Stimulated activated effector memory CD8-positive, alpha-beta T cell treated with anti-CD3 and anti-CD28 coated beads, Interleukin-12 subunit alpha, Interleukin-12 subunit beta, amount 100 ng/mL, for 72 hours (primary cell): Measurements from ENCODE around the gene DGCR8.

ENCODE experiments used
- ATAC-seq: fragments of 150-1000 bp; cut with Tn5 transposase; 2 replicates; pipeline ENCODE4 v1.10.0; 2021
- DNase-seq, 2 donors: peaks; one replicate each; pipeline ENCODE4 v3.0.0; 2021 to 2022; ENCODE audit warnings: low spot score in 2 of 2
- H3K27ac Mint-ChIP-seq: one replicate; pipeline ENCODE4 v1.8.0; 2022; ENCODE audit warnings: mild to moderate bottlenecking, mixed read lengths
- H3K36me3 Mint-ChIP-seq: one replicate; pipeline ENCODE4 v1.8.0; 2022; ENCODE audit warnings: mild to moderate bottlenecking, mixed read lengths
- H3K4me1 Mint-ChIP-seq: one replicate; pipeline ENCODE4 v1.8.0; 2022; ENCODE audit warnings: mixed read lengths
- H3K4me3 Mint-ChIP-seq: one replicate; pipeline ENCODE4 v1.8.0; 2022; ENCODE audit warnings: mild to moderate bottlenecking, mixed read lengths
- H3K9me3 Mint-ChIP-seq: one replicate; pipeline ENCODE4 v1.8.0; 2022; ENCODE audit warnings: mixed read lengths

Gene DGCR8

DNA sequence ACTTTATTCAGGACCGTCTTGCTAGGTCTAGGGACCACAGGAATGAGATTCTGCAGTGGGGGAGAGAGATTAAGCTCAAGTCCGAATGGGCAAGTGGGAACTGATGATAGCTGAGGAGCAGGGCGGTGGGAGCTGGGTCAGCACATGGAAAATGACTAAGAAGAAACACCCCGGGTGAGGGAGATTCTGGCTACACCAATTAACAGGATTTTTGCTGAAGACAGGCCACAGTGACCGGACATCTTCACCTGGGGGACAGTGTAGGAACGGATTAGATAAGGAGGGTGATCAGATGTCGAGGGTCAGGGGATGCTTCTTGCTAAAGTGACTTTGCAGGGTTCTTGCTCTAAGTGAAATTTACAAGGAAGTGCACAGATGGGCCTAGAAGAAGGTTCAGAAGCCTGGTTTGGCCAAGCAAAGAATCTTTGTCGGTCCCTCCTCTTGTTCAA lies 8.5 kb upstream of the DGCR8 start:
- Mint-ChIP-seq H3K4me3 (no peak overlapping the region), H3K4me1 (no peaks in the 10 kb centered on the region), H3K9me3 (no peaks in the 10 kb centered on the region), H3K36me3 (no peaks in the 10 kb centered on the region), H3K27ac (no peak overlapping the region)
- ATAC-seq (no peak), DNase-seq (no peak)

- Mint-ChIP-seq H3K4me3 (no peak overlapping the region), H3K9me3 (no peaks in the 10 kb centered on the region), H3K27ac (no peak overlapping the region), H3K36me3 (peaks cover 10% of the 10 kb centered on the region), H3K4me1 (peaks cover 11% of the 10 kb centered on the region)
- no peak for DNase-seq
- no peak for ATAC-seq
These were observed 3.3 kb upstream of the DGCR8 start for GRCh38 chr22:20076627-20077172.

GRCh38 chr22:20080445-20080775 lies 369 bp downstream of the DGCR8 start:
- H3K36me3 Mint-ChIP-seq = peaks cover 16% of the 10 kb centered on the region
- DNase-seq (peak; percentile 53 to 81), ATAC-seq (peak; percentile 82)
- peak overlapping the region; percentile 72 for H3K27ac Mint-ChIP-seq
- no peaks in the 10 kb centered on the region for H3K9me3 Mint-ChIP-seq
- peak overlapping the region; percentile 87 for H3K4me3 Mint-ChIP-seq
- H3K4me1 Mint-ChIP-seq = peaks cover 48% of the 10 kb centered on the region

- Mint-ChIP-seq H3K9me3 (no peaks in the 10 kb centered on the region), H3K27ac (peak overlapping the region; percentile 72), H3K4me1 (peaks cover 54% of the 10 kb centered on the region), H3K4me3 (peak overlapping the region; percentile 87), H3K36me3 (peaks cover 22% of the 10 kb centered on the region)
- ATAC-seq = peak; percentile 17
- DNase-seq = peak in 1 of 2 donors; percentile 61
These were observed 974 bp downstream of the DGCR8 start for GRCh38 chr22:20080776-20081654.

GRCh38 chr22:20083157-20083890 lies 3.3 kb downstream of the DGCR8 start:
- peaks cover 76% of the 10 kb centered on the region for H3K4me1 Mint-ChIP-seq
- ATAC-seq = no peak
- H3K9me3 Mint-ChIP-seq = no peaks in the 10 kb centered on the region
- peak overlapping the region; percentile 72 for H3K27ac Mint-ChIP-seq
- peak overlapping the region; percentile 87 for H3K4me3 Mint-ChIP-seq
- DNase-seq = no peak
- H3K36me3 Mint-ChIP-seq = peaks cover 45% of the 10 kb centered on the region

- Mint-ChIP-seq H3K36me3 (peaks cover 52% of the 10 kb centered on the region), H3K27ac (peak overlapping the region; percentile 72), H3K9me3 (no peaks in the 10 kb centered on the region), H3K4me1 (peaks cover 76% of the 10 kb centered on the region), H3K4me3 (peak overlapping the region; percentile 87)
- DNase-seq (no peak), ATAC-seq (no peak)
These were observed 4.0 kb downstream of the DGCR8 start for GRCh38 chr22:20083891-20084546.

DNA sequence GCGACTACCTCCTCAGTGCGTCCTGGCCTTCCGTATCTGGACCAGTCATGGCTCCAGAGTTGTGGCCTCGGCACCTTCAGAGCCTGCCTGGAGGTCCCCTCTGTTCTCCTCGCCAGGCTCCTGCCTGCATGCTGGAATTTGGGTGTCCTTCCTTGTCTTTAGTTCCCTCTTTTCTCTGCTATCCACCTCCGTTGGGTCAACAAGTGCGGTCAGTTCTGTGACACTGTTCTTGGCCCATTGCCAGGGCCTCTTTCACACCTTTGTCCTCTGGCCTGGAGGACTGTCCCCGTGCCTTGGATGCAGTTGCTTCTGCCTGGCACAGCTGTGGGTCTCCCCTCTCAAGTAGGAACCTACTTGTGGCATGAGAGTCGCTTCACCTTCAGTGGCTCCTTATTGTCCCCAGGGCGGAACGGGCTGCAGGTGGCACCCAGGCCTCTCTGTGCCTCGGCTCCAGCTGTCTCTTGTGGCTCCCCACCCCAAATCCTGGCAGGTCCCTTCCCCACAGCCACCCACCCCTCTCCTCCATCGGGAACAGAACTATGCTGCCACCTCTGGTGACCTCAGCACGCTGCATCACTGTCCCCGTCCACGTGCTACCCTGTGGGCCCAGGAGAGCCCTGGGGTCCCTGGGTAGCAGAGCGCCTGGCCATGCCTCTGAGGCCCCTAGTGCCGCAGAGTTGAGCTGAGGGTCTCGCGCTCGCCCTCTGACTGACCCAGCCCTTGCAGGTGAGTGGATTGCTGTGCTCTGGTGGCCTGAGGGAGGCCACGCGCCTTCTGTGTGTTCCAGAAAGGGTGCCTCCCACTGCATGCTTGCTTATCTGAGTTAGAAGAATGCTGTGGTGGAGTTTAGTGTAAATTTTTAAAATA lies 4.7 kb downstream of the DGCR8 start:
- peak overlapping the region; percentile 87 for H3K4me3 Mint-ChIP-seq
- H3K9me3 Mint-ChIP-seq = no peaks in the 10 kb centered on the region
- H3K4me1 Mint-ChIP-seq = peaks cover 81% of the 10 kb centered on the region
- H3K36me3 Mint-ChIP-seq = peaks cover 60% of the 10 kb centered on the region
- peak overlapping the region; percentile 36 for H3K27ac Mint-ChIP-seq
- DNase-seq = no peak
- no peak for ATAC-seq

GRCh38 chr22:20085651-20086050 lies 5.6 kb downstream of the DGCR8 start:
- Mint-ChIP-seq H3K4me1 (peaks cover 89% of the 10 kb centered on the region), H3K36me3 (peaks cover 68% of the 10 kb centered on the region), H3K27ac (peak overlapping the region; percentile 36)

DNA sequence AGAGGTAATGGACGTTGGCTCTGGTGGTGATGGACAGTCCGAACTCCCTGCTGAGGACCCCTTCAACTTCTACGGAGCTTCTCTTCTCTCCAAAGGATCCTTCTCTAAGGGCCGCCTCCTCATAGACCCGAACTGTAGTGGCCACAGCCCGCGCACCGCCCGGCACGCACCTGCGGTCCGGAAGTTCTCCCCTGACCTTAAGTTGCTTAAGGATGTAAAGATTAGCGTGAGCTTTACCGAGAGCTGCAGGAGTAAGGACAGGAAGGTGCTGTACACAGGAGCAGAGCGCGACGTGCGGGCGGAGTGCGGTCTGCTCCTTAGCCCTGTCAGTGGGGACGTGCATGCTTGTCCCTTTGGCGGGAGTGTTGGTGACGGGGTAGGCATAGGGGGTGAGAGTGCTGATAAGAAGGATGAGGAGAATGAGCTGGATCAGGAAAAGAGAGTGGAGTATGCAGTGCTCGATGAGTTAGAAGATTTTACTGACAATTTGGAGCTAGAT lies 6.1 kb downstream of the DGCR8 start:
- Mint-ChIP-seq H3K4me3 (no peak overlapping the region), H3K27ac (peak overlapping the region; percentile 82), H3K36me3 (peaks cover 68% of the 10 kb centered on the region), H3K4me1 (peaks cover 89% of the 10 kb centered on the region), H3K9me3 (no peaks in the 10 kb centered on the region)
- no peak for ATAC-seq
- DNase-seq = no peak

More at GRCh38 chr22:20085651-20086050, 5.6 kb downstream of the DGCR8 start:
- H3K4me3 Mint-ChIP-seq = no peak overlapping the region
- DNase-seq (no peak), ATAC-seq (no peak)
- H3K9me3 Mint-ChIP-seq = no peaks in the 10 kb centered on the region

DNA sequence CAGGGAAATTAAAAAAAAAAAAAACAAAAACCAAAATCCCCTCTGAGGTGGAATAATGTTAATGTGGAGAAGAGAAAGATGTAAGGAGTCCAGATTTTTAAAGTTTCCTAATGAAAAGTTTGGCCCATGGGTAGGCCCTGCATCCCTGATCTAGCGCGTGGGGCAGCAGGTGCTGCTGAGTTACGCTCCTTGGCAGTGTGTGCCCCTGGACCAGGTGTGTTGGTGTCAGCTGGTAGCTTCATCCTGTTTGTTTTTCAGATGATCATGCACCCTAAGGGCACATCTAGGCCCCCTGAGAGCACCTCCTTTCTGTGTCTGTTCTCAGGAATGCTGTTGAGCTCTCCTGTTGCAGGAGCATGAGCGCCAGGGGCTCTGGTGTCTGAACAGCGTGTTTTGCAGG lies 6.7 kb downstream of the DGCR8 start:
- DNase-seq = no peak
- H3K27ac Mint-ChIP-seq = peak overlapping the region; percentile 82
- H3K4me3 Mint-ChIP-seq = no peak overlapping the region
- ATAC-seq = no peak
- H3K36me3 Mint-ChIP-seq = peaks cover 69% of the 10 kb centered on the region
- no peaks in the 10 kb centered on the region for H3K9me3 Mint-ChIP-seq
- H3K4me1 Mint-ChIP-seq = peaks cover 89% of the 10 kb centered on the region

- no peak for DNase-seq
- H3K4me3 Mint-ChIP-seq = peak overlapping the region; percentile 45
- peaks cover 78% of the 10 kb centered on the region for H3K36me3 Mint-ChIP-seq
- no peaks in the 10 kb centered on the region for H3K9me3 Mint-ChIP-seq
- ATAC-seq = no peak
- peaks cover 89% of the 10 kb centered on the region for H3K4me1 Mint-ChIP-seq
- peak overlapping the region; percentile 82 for H3K27ac Mint-ChIP-seq
These were observed 7.5 kb downstream of the DGCR8 start for GRCh38 chr22:20087319-20088262.

DNA sequence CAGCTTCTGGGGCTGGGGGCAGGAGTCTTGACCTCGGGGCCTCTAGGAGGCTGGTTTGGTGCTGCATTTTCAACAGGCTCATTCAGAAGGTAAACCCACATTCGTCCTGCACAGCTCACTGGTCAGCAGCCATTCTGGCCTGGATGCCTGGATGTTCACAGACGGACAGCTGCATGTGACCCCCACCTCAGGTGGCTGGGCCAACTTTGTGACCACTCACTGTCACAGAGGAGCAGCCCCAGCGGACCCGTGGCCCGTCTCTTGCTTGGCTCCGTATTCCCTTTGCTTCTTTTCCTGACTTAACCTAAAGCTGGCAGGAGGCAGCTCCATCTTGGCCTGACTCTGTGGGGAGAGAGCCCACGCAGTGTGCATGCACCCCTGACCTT lies 8.2 kb downstream of the DGCR8 start:
- Mint-ChIP-seq H3K36me3 (peaks cover 84% of the 10 kb centered on the region), H3K9me3 (no peaks in the 10 kb centered on the region), H3K4me1 (peaks cover 86% of the 10 kb centered on the region), H3K4me3 (peak overlapping the region; percentile 45), H3K27ac (peak overlapping the region; percentile 82)
- no peak for ATAC-seq
- DNase-seq = no peak

DNA sequence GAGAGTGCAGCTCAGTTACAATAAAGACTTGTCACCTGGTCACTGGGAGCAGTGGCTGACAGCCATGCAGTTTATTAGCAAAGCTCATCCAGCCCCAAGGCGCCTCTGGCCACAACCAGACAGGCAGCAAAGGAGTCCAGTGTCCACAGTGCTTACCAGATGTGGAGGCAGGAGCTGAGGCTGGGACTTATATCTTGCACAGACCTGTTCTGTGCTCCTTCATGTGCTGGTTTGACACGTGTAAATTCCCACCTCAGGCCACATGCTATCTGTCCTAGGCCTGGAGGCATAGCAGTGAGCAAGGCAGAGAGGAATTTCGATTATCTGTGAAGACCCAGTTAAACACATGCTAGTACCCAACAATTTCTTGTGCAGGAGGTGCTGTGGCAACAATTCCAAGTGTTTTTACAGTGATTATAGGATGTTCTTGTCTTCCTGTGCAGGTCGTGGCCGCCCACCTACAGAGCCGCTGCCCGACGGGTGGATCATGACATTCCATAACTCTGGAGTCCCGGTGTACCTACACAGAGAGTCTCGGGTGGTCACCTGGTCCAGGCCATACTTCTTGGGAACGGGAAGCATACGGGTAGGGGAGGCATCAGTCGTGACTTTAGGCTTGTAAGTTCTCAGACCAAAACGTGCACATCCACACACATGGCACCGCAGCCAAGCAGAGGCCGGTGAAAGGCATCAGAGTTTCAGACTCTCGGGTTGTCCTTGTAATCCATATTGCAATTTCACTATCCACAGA lies 9.4 kb downstream of the DGCR8 start:
- no peak overlapping the region for H3K4me3 Mint-ChIP-seq
- H3K27ac Mint-ChIP-seq = peak overlapping the region; percentile 82
- DNase-seq = no peak
- H3K4me1 Mint-ChIP-seq = peaks cover 86% of the 10 kb centered on the region
- no peak for ATAC-seq
- peaks cover 96% of the 10 kb centered on the region for H3K36me3 Mint-ChIP-seq
- no peaks in the 10 kb centered on the region for H3K9me3 Mint-ChIP-seq
